ENCODE results near the gene PFKP. TPM values are rescaled to one million over a fixed set of nuclear protein-coding genes. Genes with fewer than 3 reads are reported as not detected.
A peak's percentile ranks its signal among the peaks of the same experiment; 100 is the strongest.

PFKP gene
- total and polyA plus RNA-seq, 5 donors from 2014 or later: 43.1 to 103 (median 52.3) TPM

DNA sequence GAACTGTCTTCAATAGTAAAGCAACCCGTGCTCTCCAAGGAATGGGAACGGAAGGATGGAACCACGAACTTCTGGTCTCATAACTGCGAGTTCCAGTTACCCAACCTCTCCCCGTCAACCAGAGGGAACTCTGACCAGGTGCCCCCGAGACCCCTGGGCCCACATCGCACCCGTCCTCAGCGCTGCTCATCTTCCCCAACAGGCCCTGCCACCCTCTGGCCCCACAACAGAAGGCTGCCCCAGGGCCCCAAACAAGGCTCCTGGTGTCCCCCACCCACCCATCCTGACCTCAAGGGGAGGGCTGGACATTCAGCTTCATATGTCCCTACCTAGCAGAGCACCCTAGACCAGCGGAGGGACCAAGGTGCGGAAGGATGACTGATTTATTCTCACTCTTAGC, 82.6 kb downstream of the PFKP start:
- H3K36me3 Mint-ChIP-seq: peaks cover 53% of the 10 kb centered on the region
- H3K36me3 ChIP-seq (ENCODE audit: control insufficient read depth, insufficient read depth, low read length): peaks cover 96% of the 10 kb centered on the region
- DNase-seq (no peak), ATAC-seq (ENCODE audit: low read depth in 2 of 2) (no peak)
- peaks cover 0 to 2% (median 0%) of the 10 kb centered on the region in 4 donors for H3K4me1 Mint-ChIP-seq
- H3K4me1 ChIP-seq (ENCODE audit: control insufficient read depth, insufficient read depth, low read length, poor library complexity, severe bottlenecking): no peaks in the 10 kb centered on the region
- H3K4me3 Mint-ChIP-seq: peak overlapping the region in 1 of 4 donors; percentile 38
- H3K27me3 Mint-ChIP-seq: no peaks in the 10 kb centered on the region
- H3K9me3 Mint-ChIP-seq: peaks cover 0 to 1% (median 0%) of the 10 kb centered on the region in 7 donors
- no peak overlapping the region for H3K4me3 ChIP-seq (ENCODE audit: low read depth, low read length)
- H3K27me3 ChIP-seq (ENCODE audit: control insufficient read depth, insufficient read depth, low read length): no peaks in the 10 kb centered on the region
- H3K27ac Mint-ChIP-seq: peak overlapping the region in 1 of 3 donors; percentile 42
- no peak overlapping the region for H3K27ac ChIP-seq (ENCODE audit: insufficient read depth, low read length, poor library complexity, severe bottlenecking)
- H3K9me3 ChIP-seq (ENCODE audit: control insufficient read depth in 2 of 2, low read length in 2 of 2): no peaks in the 10 kb centered on the region

DNA sequence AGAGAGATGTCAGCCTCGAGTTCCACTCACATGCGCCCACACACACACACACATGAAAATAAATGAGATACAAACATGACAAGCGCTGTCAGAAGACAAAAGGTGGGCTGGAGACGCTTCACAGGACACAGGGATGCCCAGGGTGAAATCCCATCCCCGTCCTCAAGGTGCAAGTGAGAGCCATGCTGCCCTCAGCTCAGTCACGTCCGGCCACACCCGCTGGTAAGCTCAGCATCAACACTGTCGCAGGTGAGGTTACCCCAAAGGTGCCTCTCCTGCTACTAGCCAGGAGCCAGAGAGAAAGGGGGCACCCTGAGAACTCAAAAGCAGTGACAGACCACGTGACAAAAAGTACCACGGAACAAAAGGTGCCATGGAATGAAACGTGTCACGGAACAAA, 83.0 kb downstream of the PFKP start:
- Mint-ChIP-seq H3K9me3 (peaks cover 0 to 1% (median 0%) of the 10 kb centered on the region in 7 donors), H3K4me1 (peaks cover 0 to 3% (median 0%) of the 10 kb centered on the region in 4 donors), H3K27ac (peak overlapping the region in 1 of 3 donors; percentile 42), H3K4me3 (peak overlapping the region in 1 of 4 donors; percentile 21), H3K27me3 (no peaks in the 10 kb centered on the region), H3K36me3 (peaks cover 56% of the 10 kb centered on the region)
- no peak overlapping the region for H3K27ac ChIP-seq (ENCODE audit: insufficient read depth, low read length, poor library complexity, severe bottlenecking)
- no peak for ATAC-seq (ENCODE audit: low read depth in 2 of 2)
- H3K4me3 ChIP-seq (ENCODE audit: low read depth, low read length): no peak overlapping the region
- DNase-seq: no peak
- no peaks in the 10 kb centered on the region for H3K9me3 ChIP-seq (ENCODE audit: control insufficient read depth in 2 of 2, low read length in 2 of 2)
- H3K36me3 ChIP-seq (ENCODE audit: control insufficient read depth, insufficient read depth, low read length): peaks cover 96% of the 10 kb centered on the region
- no peaks in the 10 kb centered on the region for H3K27me3 ChIP-seq (ENCODE audit: control insufficient read depth, insufficient read depth, low read length)
- H3K4me1 ChIP-seq (ENCODE audit: control insufficient read depth, insufficient read depth, low read length, poor library complexity, severe bottlenecking): no peaks in the 10 kb centered on the region

DNA sequence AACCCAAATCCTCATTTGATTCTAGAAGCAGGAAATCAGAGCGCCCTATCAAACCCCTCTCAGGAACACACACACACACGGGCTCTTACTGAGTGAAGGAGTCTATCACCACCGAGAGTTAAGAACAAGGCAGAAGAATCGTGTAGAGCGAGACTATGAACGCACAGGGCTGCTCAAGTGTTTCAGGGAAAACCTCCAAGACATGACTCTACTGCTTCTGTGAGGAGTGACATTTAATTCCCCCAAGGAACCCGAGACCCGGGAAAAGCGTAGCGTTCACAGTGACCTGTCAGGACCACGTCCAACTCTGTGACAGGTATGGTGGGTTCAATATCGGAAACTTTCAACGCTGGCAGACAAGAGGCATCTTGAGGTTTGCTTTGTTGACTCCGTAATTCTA, 83.6 kb downstream of the PFKP start:
- Mint-ChIP-seq H3K9me3 (peaks cover 0 to 1% (median 0%) of the 10 kb centered on the region in 7 donors), H3K27ac (no peak overlapping the region), H3K4me1 (peaks cover 0 to 3% (median 0%) of the 10 kb centered on the region in 4 donors), H3K27me3 (no peaks in the 10 kb centered on the region), H3K4me3 (no peak overlapping the region), H3K36me3 (peaks cover 55% of the 10 kb centered on the region)
- Histone ChIP-seq H3K27ac (ENCODE audit: insufficient read depth, low read length, poor library complexity, severe bottlenecking) (no peak overlapping the region), H3K27me3 (ENCODE audit: control insufficient read depth, insufficient read depth, low read length) (no peaks in the 10 kb centered on the region), H3K36me3 (ENCODE audit: control insufficient read depth, insufficient read depth, low read length) (peaks cover 94% of the 10 kb centered on the region), H3K4me3 (ENCODE audit: low read depth, low read length) (no peak overlapping the region), H3K9me3 (ENCODE audit: control insufficient read depth in 2 of 2, low read length in 2 of 2) (no peaks in the 10 kb centered on the region), H3K4me1 (ENCODE audit: control insufficient read depth, insufficient read depth, low read length, poor library complexity, severe bottlenecking) (no peaks in the 10 kb centered on the region)
- DNase-seq (no peak), ATAC-seq (ENCODE audit: low read depth in 2 of 2) (no peak)

DNA sequence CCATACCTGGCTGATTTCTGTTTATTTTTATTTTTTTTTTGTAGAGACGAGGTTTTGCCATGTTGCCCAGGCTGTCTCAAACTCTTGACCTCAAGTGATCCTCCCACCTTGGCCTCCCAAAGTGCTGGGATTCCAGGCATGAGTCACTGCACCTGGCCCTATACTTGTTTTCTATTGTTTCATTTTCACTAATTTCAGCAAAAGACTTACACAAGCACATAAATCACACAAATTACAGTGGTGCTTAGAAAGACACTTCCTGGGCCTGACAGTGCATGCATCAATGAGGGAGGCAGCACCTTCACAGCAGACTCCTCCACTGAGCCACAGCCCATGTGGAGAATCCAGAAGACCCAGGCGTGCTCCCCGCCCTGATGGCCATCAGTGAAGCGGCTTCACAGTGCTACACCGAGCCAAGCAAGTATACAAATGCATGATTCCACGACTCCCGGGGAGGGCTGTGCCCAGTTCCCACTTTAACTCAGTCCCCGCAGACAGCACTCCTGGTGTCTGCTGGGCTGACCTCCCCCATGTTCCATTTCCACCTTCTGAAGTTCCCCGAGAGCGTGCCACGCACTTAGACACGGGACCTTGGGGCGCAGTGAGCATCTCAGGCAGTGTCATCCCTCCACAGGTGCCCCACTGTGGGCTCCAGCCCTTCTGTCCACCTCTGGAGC, 84.7 kb downstream of the PFKP start:
- DNase-seq: no peak
- Mint-ChIP-seq H3K4me3 (no peak overlapping the region), H3K9me3 (peaks cover 0 to 1% (median 0%) of the 10 kb centered on the region in 7 donors), H3K27ac (no peak overlapping the region), H3K4me1 (peaks cover 0 to 3% (median 0%) of the 10 kb centered on the region in 4 donors), H3K27me3 (no peaks in the 10 kb centered on the region), H3K36me3 (peaks cover 59% of the 10 kb centered on the region)
- Histone ChIP-seq H3K27me3 (ENCODE audit: control insufficient read depth, insufficient read depth, low read length) (no peaks in the 10 kb centered on the region), H3K9me3 (ENCODE audit: control insufficient read depth in 2 of 2, low read length in 2 of 2) (no peaks in the 10 kb centered on the region), H3K4me3 (ENCODE audit: low read depth, low read length) (no peak overlapping the region), H3K4me1 (ENCODE audit: control insufficient read depth, insufficient read depth, low read length, poor library complexity, severe bottlenecking) (no peaks in the 10 kb centered on the region), H3K27ac (ENCODE audit: insufficient read depth, low read length, poor library complexity, severe bottlenecking) (no peak overlapping the region), H3K36me3 (ENCODE audit: control insufficient read depth, insufficient read depth, low read length) (peaks cover 93% of the 10 kb centered on the region)
- ATAC-seq (ENCODE audit: low read depth in 2 of 2): no peak

DNA sequence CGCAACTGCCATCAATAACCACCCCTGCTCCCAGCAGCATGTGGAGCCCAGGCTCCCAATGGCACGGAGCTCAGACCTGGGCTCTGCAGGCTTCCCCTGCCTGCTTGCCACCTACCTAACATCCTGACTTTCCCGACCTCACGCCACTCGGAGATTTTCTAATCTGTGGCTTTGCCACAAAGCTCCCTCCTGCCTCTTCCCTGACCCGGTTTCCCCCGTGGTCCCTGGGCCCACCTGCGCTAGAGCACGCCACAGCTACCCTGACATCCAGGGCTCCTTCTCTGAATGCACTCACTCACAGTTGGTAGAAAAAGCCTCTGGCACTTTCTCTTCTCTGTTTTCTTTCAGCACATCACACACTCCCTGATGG, 85.2 kb downstream of the PFKP start:
- ATAC-seq (ENCODE audit: low read depth in 2 of 2) (no peak), DNase-seq (no peak)
- H3K36me3 Mint-ChIP-seq: peaks cover 61% of the 10 kb centered on the region
- Histone ChIP-seq H3K27ac (ENCODE audit: insufficient read depth, low read length, poor library complexity, severe bottlenecking) (no peak overlapping the region), H3K36me3 (ENCODE audit: control insufficient read depth, insufficient read depth, low read length) (peaks cover 93% of the 10 kb centered on the region), H3K27me3 (ENCODE audit: control insufficient read depth, insufficient read depth, low read length) (no peaks in the 10 kb centered on the region), H3K9me3 (ENCODE audit: control insufficient read depth in 2 of 2, low read length in 2 of 2) (no peaks in the 10 kb centered on the region), H3K4me1 (ENCODE audit: control insufficient read depth, insufficient read depth, low read length, poor library complexity, severe bottlenecking) (no peaks in the 10 kb centered on the region), H3K4me3 (ENCODE audit: low read depth, low read length) (no peak overlapping the region)
- H3K27me3 Mint-ChIP-seq: no peaks in the 10 kb centered on the region
- H3K27ac Mint-ChIP-seq: peak overlapping the region in 2 of 3 donors; percentile 69 to 77
- no peak overlapping the region for H3K4me3 Mint-ChIP-seq
- H3K4me1 Mint-ChIP-seq: peaks cover 0 to 3% (median 0%) of the 10 kb centered on the region in 4 donors
- H3K9me3 Mint-ChIP-seq: peaks cover 0 to 1% (median 0%) of the 10 kb centered on the region in 7 donors

DNA sequence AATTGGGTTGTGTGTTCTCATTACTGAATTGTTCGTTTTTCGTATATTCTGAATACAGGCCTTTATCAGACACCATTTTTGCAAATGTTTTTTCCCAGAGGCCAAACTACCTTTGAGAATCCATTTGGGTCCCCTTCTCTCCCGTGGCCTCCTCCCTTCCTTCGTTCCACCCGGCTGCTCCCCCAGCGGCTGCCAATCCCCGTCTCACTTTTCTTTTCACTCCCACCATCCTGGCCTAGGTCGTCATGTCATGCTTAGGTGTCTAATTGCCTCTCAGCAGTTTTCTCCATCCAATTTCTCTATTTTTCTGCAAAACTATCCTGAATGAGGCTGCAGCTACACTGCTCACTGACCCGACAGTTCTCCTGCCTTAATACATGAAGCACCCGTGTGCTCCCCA, 87.3 kb downstream of the PFKP start:
- H3K9me3 Mint-ChIP-seq: peaks cover 0 to 1% (median 0%) of the 10 kb centered on the region in 7 donors

DNA sequence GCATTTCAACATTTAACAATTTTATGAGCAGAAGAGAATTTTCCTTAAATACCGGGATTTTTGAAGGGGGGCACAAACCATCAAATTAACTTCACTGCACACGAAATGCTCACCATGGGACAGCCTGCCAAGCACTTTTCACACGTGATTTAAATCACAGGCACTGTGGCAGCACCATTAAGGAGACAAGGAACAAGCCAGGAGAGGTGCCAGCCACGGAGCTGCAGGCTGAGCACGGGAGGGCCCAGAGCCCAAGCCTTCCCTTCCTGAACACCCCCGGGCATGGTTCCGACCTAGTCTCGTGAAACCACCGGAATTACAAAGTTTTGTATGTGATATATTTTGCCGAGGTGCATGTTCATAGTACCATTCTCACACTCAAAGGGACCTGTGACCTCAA, 91.8 kb downstream of the PFKP start:
- no peaks in the 10 kb centered on the region for H3K4me1 ChIP-seq (ENCODE audit: control insufficient read depth, insufficient read depth, low read length, poor library complexity, severe bottlenecking)
- DNase-seq: no peak
- no peak overlapping the region for H3K4me3 Mint-ChIP-seq
- H3K27me3 ChIP-seq (ENCODE audit: control insufficient read depth, insufficient read depth, low read length): no peaks in the 10 kb centered on the region
- ATAC-seq (ENCODE audit: low read depth in 2 of 2): no peak
- peaks cover 0 to 5% (median 1%) of the 10 kb centered on the region in 4 donors for H3K4me1 Mint-ChIP-seq
- no peak overlapping the region for H3K27ac Mint-ChIP-seq
- no peaks in the 10 kb centered on the region for H3K27me3 Mint-ChIP-seq
- peaks cover 0 to under 1% (median 0%) of the 10 kb centered on the region in 7 donors for H3K9me3 Mint-ChIP-seq
- no peaks in the 10 kb centered on the region for H3K9me3 ChIP-seq (ENCODE audit: control insufficient read depth in 2 of 2, low read length in 2 of 2)
- no peak overlapping the region for H3K27ac ChIP-seq (ENCODE audit: insufficient read depth, low read length, poor library complexity, severe bottlenecking)
- H3K36me3 ChIP-seq (ENCODE audit: control insufficient read depth, insufficient read depth, low read length): peaks cover 89% of the 10 kb centered on the region
- H3K36me3 Mint-ChIP-seq: peaks cover 68% of the 10 kb centered on the region
- H3K4me3 ChIP-seq (ENCODE audit: low read depth, low read length): no peak overlapping the region

More for the DNA sequence above, 87.3 kb downstream of the PFKP start:
- Mint-ChIP-seq H3K36me3 (peaks cover 68% of the 10 kb centered on the region), H3K4me3 (no peak overlapping the region), H3K27me3 (no peaks in the 10 kb centered on the region), H3K4me1 (peaks cover 0 to 3% (median 1%) of the 10 kb centered on the region in 4 donors), H3K27ac (no peak overlapping the region)
- Histone ChIP-seq H3K4me1 (ENCODE audit: control insufficient read depth, insufficient read depth, low read length, poor library complexity, severe bottlenecking) (no peaks in the 10 kb centered on the region), H3K27me3 (ENCODE audit: control insufficient read depth, insufficient read depth, low read length) (no peaks in the 10 kb centered on the region), H3K4me3 (ENCODE audit: low read depth, low read length) (no peak overlapping the region), H3K36me3 (ENCODE audit: control insufficient read depth, insufficient read depth, low read length) (peaks cover 93% of the 10 kb centered on the region), H3K27ac (ENCODE audit: insufficient read depth, low read length, poor library complexity, severe bottlenecking) (no peak overlapping the region), H3K9me3 (ENCODE audit: control insufficient read depth in 2 of 2, low read length in 2 of 2) (no peaks in the 10 kb centered on the region)
- no peak for DNase-seq
- ATAC-seq (ENCODE audit: low read depth in 2 of 2): no peak

DNA sequence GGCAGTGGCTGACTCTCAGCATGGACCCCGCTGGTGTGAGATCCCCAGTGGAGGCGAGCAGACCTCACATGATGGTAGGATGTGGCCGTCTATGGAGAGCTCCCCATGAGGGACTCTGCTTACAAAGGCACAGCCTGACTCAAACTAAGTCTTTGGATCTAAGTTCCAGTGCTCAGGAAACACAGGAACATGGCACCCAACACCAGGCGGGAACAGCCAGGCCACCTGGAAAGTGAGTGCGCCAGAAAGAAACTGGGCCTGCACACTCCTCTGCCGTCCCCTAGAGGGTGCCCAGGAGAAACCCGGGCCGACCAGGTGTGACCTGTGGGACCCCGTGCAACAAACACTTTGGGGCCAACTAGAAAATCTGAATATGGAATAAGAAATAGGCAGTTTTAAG, 95.2 kb downstream of the PFKP start:
- no peak overlapping the region for H3K27ac ChIP-seq (ENCODE audit: insufficient read depth, low read length, poor library complexity, severe bottlenecking)
- no peaks in the 10 kb centered on the region for H3K4me1 ChIP-seq (ENCODE audit: control insufficient read depth, insufficient read depth, low read length, poor library complexity, severe bottlenecking)
- no peaks in the 10 kb centered on the region for H3K27me3 ChIP-seq (ENCODE audit: control insufficient read depth, insufficient read depth, low read length)
- DNase-seq: no peak
- no peaks in the 10 kb centered on the region for H3K9me3 ChIP-seq (ENCODE audit: control insufficient read depth in 2 of 2, low read length in 2 of 2)
- ATAC-seq (ENCODE audit: low read depth in 2 of 2): no peak
- H3K4me3 ChIP-seq (ENCODE audit: low read depth, low read length): no peak overlapping the region
- H3K4me1 Mint-ChIP-seq: peaks cover 0 to 5% (median 2%) of the 10 kb centered on the region in 4 donors
- H3K9me3 Mint-ChIP-seq: no peaks in the 10 kb centered on the region
- H3K36me3 Mint-ChIP-seq: peaks cover 68% of the 10 kb centered on the region
- H3K27me3 Mint-ChIP-seq: no peaks in the 10 kb centered on the region
- H3K36me3 ChIP-seq (ENCODE audit: control insufficient read depth, insufficient read depth, low read length): peaks cover 93% of the 10 kb centered on the region
- H3K27ac Mint-ChIP-seq: no peak overlapping the region
- H3K4me3 Mint-ChIP-seq: no peak overlapping the region

All from CD4-positive, CD25-positive, alpha-beta regulatory T cell (primary cell).